ENCODE results near the gene CNEP1R1.

DNA sequence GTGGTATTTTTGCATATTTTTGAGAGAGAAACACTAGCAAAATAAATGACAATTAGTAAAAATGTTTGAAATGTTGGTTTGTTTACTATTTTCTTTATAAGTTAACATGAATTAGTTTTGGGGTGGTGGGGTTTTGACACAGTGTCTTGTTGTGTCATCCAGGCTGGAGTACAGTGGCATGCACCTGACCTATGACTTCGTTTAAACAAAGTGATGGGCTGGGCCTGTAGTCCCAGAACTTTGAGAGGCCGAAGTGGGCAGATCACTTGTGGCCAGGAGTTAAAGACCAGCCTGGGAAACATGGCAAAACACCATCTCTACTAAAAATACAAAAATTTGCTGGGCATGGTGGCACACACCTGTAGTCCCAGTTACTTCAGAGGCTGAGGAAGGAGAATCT, 22.8 kb downstream of the CNEP1R1 start:
- TF ChIP-seq, protein P1, sequence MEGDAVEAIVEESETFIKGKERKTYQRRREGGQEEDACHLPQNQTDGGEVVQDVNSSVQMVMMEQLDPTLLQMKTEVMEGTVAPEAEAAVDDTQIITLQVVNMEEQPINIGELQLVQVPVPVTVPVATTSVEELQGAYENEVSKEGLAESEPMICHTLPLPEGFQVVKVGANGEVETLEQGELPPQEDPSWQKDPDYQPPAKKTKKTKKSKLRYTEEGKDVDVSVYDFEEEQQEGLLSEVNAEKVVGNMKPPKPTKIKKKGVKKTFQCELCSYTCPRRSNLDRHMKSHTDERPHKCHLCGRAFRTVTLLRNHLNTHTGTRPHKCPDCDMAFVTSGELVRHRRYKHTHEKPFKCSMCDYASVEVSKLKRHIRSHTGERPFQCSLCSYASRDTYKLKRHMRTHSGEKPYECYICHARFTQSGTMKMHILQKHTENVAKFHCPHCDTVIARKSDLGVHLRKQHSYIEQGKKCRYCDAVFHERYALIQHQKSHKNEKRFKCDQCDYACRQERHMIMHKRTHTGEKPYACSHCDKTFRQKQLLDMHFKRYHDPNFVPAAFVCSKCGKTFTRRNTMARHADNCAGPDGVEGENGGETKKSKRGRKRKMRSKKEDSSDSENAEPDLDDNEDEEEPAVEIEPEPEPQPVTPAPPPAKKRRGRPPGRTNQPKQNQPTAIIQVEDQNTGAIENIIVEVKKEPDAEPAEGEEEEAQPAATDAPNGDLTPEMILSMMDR (IDR thresholded peaks at IDR 0.05; ENCODE audit: control extremely low read depth in 1 of 3, insufficient read depth in 1 of 3, low read depth in 1 of 3, low read length in 3 of 3), result no peak
- TF ChIP-seq TAF1 (IDR thresholded peaks at IDR 0.05; ENCODE audit: low read depth, low read length), result no peak
- TF ChIP-seq SP2 (IDR thresholded peaks at IDR 0.05; ENCODE audit: low read length), result no peak
- TF ChIP-seq EZH2 (IDR thresholded peaks at IDR 0.05; ENCODE audit: low read depth, low read length, severe bottlenecking), result no peak
- no peak for TF ChIP-seq ZNF274 (IDR thresholded peaks at IDR 0.05; ENCODE audit: borderline replicate concordance, extremely low read depth, low read length)
- TF ChIP-seq POLR2A (IDR thresholded peaks at IDR 0.05; ENCODE audit: control extremely low read depth in 1 of 2, low read depth in 2 of 2, low read length in 2 of 2), result no peak
- TF ChIP-seq, protein P2, sequence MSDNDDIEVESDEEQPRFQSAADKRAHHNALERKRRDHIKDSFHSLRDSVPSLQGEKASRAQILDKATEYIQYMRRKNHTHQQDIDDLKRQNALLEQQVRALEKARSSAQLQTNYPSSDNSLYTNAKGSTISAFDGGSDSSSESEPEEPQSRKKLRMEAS (IDR thresholded peaks at IDR 0.05), result no peak
- TF ChIP-seq, protein P3, sequence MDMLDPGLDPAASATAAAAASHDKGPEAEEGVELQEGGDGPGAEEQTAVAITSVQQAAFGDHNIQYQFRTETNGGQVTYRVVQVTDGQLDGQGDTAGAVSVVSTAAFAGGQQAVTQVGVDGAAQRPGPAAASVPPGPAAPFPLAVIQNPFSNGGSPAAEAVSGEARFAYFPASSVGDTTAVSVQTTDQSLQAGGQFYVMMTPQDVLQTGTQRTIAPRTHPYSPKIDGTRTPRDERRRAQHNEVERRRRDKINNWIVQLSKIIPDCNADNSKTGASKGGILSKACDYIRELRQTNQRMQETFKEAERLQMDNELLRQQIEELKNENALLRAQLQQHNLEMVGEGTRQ (IDR thresholded peaks at IDR 0.05; ENCODE audit: low read length), result no peak
- no peak for TF ChIP-seq POLR2AphosphoS5 (IDR thresholded peaks at IDR 0.05; ENCODE audit: low read depth, low read length)
- no peak for TF ChIP-seq SP1 (IDR thresholded peaks at IDR 0.05; ENCODE audit: low read depth, low read length)
- TF ChIP-seq, protein P4, sequence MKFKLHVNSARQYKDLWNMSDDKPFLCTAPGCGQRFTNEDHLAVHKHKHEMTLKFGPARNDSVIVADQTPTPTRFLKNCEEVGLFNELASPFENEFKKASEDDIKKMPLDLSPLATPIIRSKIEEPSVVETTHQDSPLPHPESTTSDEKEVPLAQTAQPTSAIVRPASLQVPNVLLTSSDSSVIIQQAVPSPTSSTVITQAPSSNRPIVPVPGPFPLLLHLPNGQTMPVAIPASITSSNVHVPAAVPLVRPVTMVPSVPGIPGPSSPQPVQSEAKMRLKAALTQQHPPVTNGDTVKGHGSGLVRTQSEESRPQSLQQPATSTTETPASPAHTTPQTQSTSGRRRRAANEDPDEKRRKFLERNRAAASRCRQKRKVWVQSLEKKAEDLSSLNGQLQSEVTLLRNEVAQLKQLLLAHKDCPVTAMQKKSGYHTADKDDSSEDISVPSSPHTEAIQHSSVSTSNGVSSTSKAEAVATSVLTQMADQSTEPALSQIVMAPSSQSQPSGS (IDR thresholded peaks at IDR 0.05; ENCODE audit: low read length), result no peak
- no peak for TF ChIP-seq BACH1 (IDR thresholded peaks at IDR 0.05; ENCODE audit: low read length)
- no peak for TF ChIP-seq SIN3A (conservative IDR thresholded peaks at IDR 0.05 in 1 of 2, IDR thresholded peaks at IDR 0.05 in 1 of 2; ENCODE audit: low read depth in 1 of 2, low read length in 2 of 2)
